Measurements from ENCODE around the gene PTPRR. TPM values are rescaled to one million over a fixed set of nuclear protein-coding genes. Genes with fewer than 3 reads are reported as not detected.

PTPRR gene
- total RNA-seq, 2 donors from 2014 or later, result 0.33 to 0.78 TPM

DNA sequence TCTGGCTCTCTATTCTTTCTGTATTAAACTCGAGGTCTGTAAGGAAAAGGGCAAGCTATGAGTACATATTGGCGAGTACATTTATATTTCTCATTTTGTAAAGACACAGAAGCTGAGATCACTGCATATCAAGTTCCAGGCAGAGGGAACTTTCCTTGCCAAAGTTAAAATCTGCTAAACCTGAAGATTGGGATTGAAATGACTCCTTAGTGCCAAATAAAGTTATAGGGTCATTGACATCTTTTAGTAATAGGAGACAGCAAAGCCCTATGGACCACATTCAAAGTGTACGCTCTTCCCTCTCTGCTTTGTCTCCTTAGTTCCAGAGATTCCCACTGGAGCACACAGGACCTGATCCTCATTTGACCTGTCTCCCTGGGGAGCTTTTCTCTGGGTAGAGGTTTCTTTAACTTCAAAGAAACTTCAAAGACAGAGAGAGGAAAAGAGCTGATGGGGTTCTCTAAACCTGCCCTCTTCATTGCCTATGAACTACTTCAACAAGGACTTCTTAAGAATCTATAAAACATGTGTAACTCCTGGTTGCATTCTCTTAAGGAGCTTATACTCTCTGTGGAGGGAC is 42.6 kb upstream of the PTPRR start:
- WGBS, 2 donors, result 59 to 64% methylated on average over 3 of the region's 3 CpGs
- DNase-seq, result no peak

DNA sequence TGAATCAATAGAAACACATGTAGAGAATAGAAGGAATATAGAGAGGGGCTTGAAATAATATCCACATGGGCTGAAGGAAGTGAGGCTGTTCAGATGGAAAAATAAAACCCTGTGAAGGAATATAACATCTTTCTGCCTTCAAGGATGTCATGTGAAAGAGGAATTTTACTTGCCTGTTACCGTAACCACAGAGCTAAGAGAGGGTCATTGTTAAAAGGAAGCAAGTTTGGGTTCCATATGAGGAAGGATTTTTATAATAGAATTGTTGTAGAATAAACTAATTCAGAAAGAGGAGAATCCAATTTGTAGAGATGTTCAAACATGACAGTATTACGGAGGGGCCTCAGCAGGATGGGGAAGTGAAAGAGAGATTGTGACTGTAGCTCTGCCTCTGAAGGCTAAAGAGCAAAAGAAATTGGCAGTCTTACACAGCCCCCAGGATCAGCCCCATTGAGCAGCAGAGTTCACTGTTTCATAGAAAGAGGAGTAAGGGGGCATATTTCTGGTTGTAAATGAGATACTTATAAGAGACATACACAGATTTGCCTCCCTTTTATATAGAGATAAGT is 41.8 kb upstream of the PTPRR start:
- Histone ChIP-seq H3K4me3 (no peak overlapping the region), H3K36me3 (replicated peaks in 1 of 2; ENCODE audit: insufficient read depth in 1 of 2, low read depth in 2 of 2) (no peaks in the 10 kb centered on the region), H3K9me3 (no peaks in the 10 kb centered on the region), H3K4me1 (no peaks in the 10 kb centered on the region), H3K27me3 (no peaks in the 10 kb centered on the region), H3K27ac (no peak overlapping the region)
- DNase-seq (no peak), ATAC-seq (no peak)
- TF ChIP-seq POLR2A (IDR thresholded peaks at IDR 0.05), result no peak
- TF ChIP-seq, protein P1, sequence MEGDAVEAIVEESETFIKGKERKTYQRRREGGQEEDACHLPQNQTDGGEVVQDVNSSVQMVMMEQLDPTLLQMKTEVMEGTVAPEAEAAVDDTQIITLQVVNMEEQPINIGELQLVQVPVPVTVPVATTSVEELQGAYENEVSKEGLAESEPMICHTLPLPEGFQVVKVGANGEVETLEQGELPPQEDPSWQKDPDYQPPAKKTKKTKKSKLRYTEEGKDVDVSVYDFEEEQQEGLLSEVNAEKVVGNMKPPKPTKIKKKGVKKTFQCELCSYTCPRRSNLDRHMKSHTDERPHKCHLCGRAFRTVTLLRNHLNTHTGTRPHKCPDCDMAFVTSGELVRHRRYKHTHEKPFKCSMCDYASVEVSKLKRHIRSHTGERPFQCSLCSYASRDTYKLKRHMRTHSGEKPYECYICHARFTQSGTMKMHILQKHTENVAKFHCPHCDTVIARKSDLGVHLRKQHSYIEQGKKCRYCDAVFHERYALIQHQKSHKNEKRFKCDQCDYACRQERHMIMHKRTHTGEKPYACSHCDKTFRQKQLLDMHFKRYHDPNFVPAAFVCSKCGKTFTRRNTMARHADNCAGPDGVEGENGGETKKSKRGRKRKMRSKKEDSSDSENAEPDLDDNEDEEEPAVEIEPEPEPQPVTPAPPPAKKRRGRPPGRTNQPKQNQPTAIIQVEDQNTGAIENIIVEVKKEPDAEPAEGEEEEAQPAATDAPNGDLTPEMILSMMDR (IDR thresholded peaks at IDR 0.05), result no peak
- WGBS, 2 donors, result 44 to 58% methylated on average over 2 of the region's 2 CpGs
- intact Hi-C loops (cut with DNase I), result no loop called here

More for the DNA sequence above, 42.6 kb upstream of the PTPRR start:
- Histone ChIP-seq H3K27me3 (no peaks in the 10 kb centered on the region), H3K36me3 (replicated peaks in 1 of 2; ENCODE audit: insufficient read depth in 1 of 2, low read depth in 2 of 2) (no peaks in the 10 kb centered on the region), H3K27ac (no peak overlapping the region), H3K4me1 (no peaks in the 10 kb centered on the region), H3K9me3 (no peaks in the 10 kb centered on the region), H3K4me3 (no peak overlapping the region)
- no peak for TF ChIP-seq POLR2A (IDR thresholded peaks at IDR 0.05)
- TF ChIP-seq, protein P1 (IDR thresholded peaks at IDR 0.05), result no peak
- no peak for ATAC-seq
- intact Hi-C loops (cut with DNase I), result no loop called here

- DNase-seq, result no peak
- H3K27ac ChIP-seq, result no peak overlapping the region
- 43 to 46% methylated on average over 1 of the region's 1 CpG for WGBS, 2 donors
- H3K4me3 ChIP-seq, result no peak overlapping the region
- intact Hi-C loops (cut with DNase I), result no loop called here
- no peaks in the 10 kb centered on the region for H3K27me3 ChIP-seq
- TF ChIP-seq, protein P1 (IDR thresholded peaks at IDR 0.05), result no peak
- TF ChIP-seq POLR2A (IDR thresholded peaks at IDR 0.05), result no peak
- H3K4me1 ChIP-seq, result no peaks in the 10 kb centered on the region
- H3K9me3 ChIP-seq, result no peaks in the 10 kb centered on the region
- H3K36me3 ChIP-seq (replicated peaks in 1 of 2; ENCODE audit: insufficient read depth in 1 of 2, low read depth in 2 of 2), result no peaks in the 10 kb centered on the region
- no peak for ATAC-seq
Measured at GRCh38 chr12:70960484-70960883, 39.9 kb upstream of the PTPRR start.

- DNase-seq (no peak), ATAC-seq (no peak)
- Histone ChIP-seq H3K27me3 (no peaks in the 10 kb centered on the region), H3K4me3 (no peak overlapping the region), H3K9me3 (no peaks in the 10 kb centered on the region), H3K4me1 (no peaks in the 10 kb centered on the region), H3K27ac (no peak overlapping the region), H3K36me3 (replicated peaks in 1 of 2; ENCODE audit: insufficient read depth in 1 of 2, low read depth in 2 of 2) (no peaks in the 10 kb centered on the region)
- 88 to 95% methylated on average over 1 of the region's 1 CpG for WGBS, 2 donors
- intact Hi-C loops (cut with DNase I), result no loop called here
- TF ChIP-seq, protein P1 (IDR thresholded peaks at IDR 0.05), result no peak
- TF ChIP-seq POLR2A (IDR thresholded peaks at IDR 0.05), result no peak
Measured at GRCh38 chr12:70955415-70955814, 34.9 kb upstream of the PTPRR start.

- whole genome bisulfite sequencing, 2 donors, result 57 to 75% methylated on average over 2 of the region's 2 CpGs
- no peak for ATAC-seq
- no peaks in the 10 kb centered on the region for H3K27me3 ChIP-seq
- no peaks in the 10 kb centered on the region for H3K36me3 ChIP-seq (replicated peaks in 1 of 2; ENCODE audit: insufficient read depth in 1 of 2, low read depth in 2 of 2)
- no peak for TF ChIP-seq POLR2A (IDR thresholded peaks at IDR 0.05)
- TF ChIP-seq, protein P1 (IDR thresholded peaks at IDR 0.05), result no peak
- H3K9me3 ChIP-seq, result no peaks in the 10 kb centered on the region
- H3K4me1 ChIP-seq, result no peaks in the 10 kb centered on the region
- H3K27ac ChIP-seq, result no peak overlapping the region
- intact Hi-C loops (cut with DNase I), result no loop called here
- H3K4me3 ChIP-seq, result no peak overlapping the region
- no peak for DNase-seq
Measured at GRCh38 chr12:70950451-70950850, 29.9 kb upstream of the PTPRR start.

Measured in body of pancreas (tissue), 4 donors.